ENCODE results near the gene SLC5A2. TPM values are rescaled to one million over a fixed set of nuclear protein-coding genes. Genes with fewer than 3 reads are reported as not detected.

The SLC5A2 gene
- total RNA-seq, 2 donors from 2014 or later = not detected

- Histone ChIP-seq H3K36me3 (no peaks in the 10 kb centered on the region), H3K4me1 (peaks cover 0 to 12% of the 10 kb centered on the region in 2 donors), H3K4me3 (no peak overlapping the region), H3K9me3 (no peaks in the 10 kb centered on the region), H3K27ac (no peak overlapping the region), H3K27me3 (no peaks in the 10 kb centered on the region)
- DNase-seq (ENCODE audit: low spot score) = no peak
- no peak for TF ChIP-seq CTCF (IDR thresholded peaks at IDR 0.05)
Observed at GRCh38 chr16:31513126-31513525, 30.2 kb downstream of the SLC5A2 start.

- no peak for DNase-seq (ENCODE audit: low spot score)
- Histone ChIP-seq H3K4me1 (peaks cover 0 to 12% of the 10 kb centered on the region in 2 donors), H3K9me3 (no peaks in the 10 kb centered on the region), H3K4me3 (no peak overlapping the region), H3K36me3 (no peaks in the 10 kb centered on the region), H3K27ac (no peak overlapping the region), H3K27me3 (no peaks in the 10 kb centered on the region)
- TF ChIP-seq CTCF (IDR thresholded peaks at IDR 0.05) = no peak
Observed at GRCh38 chr16:31513884-31514283, 31.0 kb downstream of the SLC5A2 start.

GRCh38 chr16:31517800-31518402 is 35.0 kb downstream of the SLC5A2 start:
- Histone ChIP-seq H3K9me3 (no peaks in the 10 kb centered on the region), H3K36me3 (no peaks in the 10 kb centered on the region), H3K27ac (no peak overlapping the region), H3K4me1 (no peaks in the 10 kb centered on the region), H3K27me3 (no peaks in the 10 kb centered on the region), H3K4me3 (no peak overlapping the region)
- no peak for DNase-seq (ENCODE audit: low spot score)
- TF ChIP-seq CTCF (IDR thresholded peaks at IDR 0.05) = no peak

GRCh38 chr16:31519759-31520431 is 37.0 kb downstream of the SLC5A2 start:
- DNase-seq (ENCODE audit: low spot score) = no peak
- no peaks in the 10 kb centered on the region for H3K9me3 ChIP-seq
- no peak overlapping the region for H3K4me3 ChIP-seq
- H3K27ac ChIP-seq = no peak overlapping the region
- H3K36me3 ChIP-seq = no peaks in the 10 kb centered on the region
- TF ChIP-seq CTCF (IDR thresholded peaks at IDR 0.05) = no peak
- no peaks in the 10 kb centered on the region for H3K4me1 ChIP-seq
- no peaks in the 10 kb centered on the region for H3K27me3 ChIP-seq

- DNase-seq (ENCODE audit: low spot score) = no peak
- Histone ChIP-seq H3K4me1 (no peaks in the 10 kb centered on the region), H3K4me3 (no peak overlapping the region), H3K9me3 (no peaks in the 10 kb centered on the region), H3K36me3 (no peaks in the 10 kb centered on the region), H3K27ac (no peak overlapping the region), H3K27me3 (no peaks in the 10 kb centered on the region)
- no peak for TF ChIP-seq CTCF (IDR thresholded peaks at IDR 0.05)
Observed at GRCh38 chr16:31521368-31521767, 38.4 kb downstream of the SLC5A2 start.

Data from right atrium auricular region (tissue), 2 donors.